Fibroblast of lung (primary cell): ENCODE data around the gene IL20RB. TPM values are rescaled to one million over a fixed set of nuclear protein-coding genes. Genes with fewer than 3 reads are reported as not detected.
A peak's percentile ranks its signal among the peaks of the same experiment; 100 is the strongest.

Experiments
- DNase-seq, 2 donors: peaks; one replicate each; pipeline versions ENCODE4 v3.0.0 to v3.0.0-alpha.2; 2010; ENCODE audit warnings: low read depth in 2 of 2
- H2AFZ ChIP-seq: 2 replicates; pipeline ENCODE4 v1.5.1; 2012; ENCODE audit warnings: low read length, control low read depth, inconsistent platforms
- H3K27ac ChIP-seq: 2 replicates; pipeline ENCODE4 v1.5.1; 2011; ENCODE audit warnings: low read length, control low read depth; ENCODE audit not compliant: insufficient read depth
- H3K27me3 ChIP-seq: 2 replicates; pipeline ENCODE4 v1.5.1; 2011; ENCODE audit warnings: mild to moderate bottlenecking, low read length; ENCODE audit not compliant: control insufficient read depth, insufficient read depth
- H3K36me3 ChIP-seq: 2 replicates; pipeline ENCODE4 v1.5.1; 2011; ENCODE audit warnings: low read length; ENCODE audit not compliant: control insufficient read depth, insufficient read depth
- H3K4me1 ChIP-seq: 2 replicates; pipeline ENCODE4 v1.5.1; 2011; ENCODE audit warnings: low read length; ENCODE audit not compliant: control insufficient read depth, insufficient read depth; ENCODE audit errors: extremely low read depth
- H3K4me2 ChIP-seq: 2 replicates; pipeline ENCODE4 v1.5.1; 2011; ENCODE audit warnings: low read length, control low read depth; ENCODE audit not compliant: insufficient read depth; ENCODE audit errors: extremely low read depth
- H3K4me3 ChIP-seq, 4 experiments: fragments of 200-600 bp in 1 of 4; sonication (generic) in 1 of 4; replicated peaks in 1 of 4; 2 replicates each; pipeline ENCODE4 v1.5.1; 2011 to 2016; ENCODE audit warnings: low read length in 4 of 4, low read depth in 3 of 4, mild to moderate bottlenecking in 3 of 4, control low read depth in 2 of 4, inconsistent platforms in 1 of 4, mixed read lengths in 1 of 4; ENCODE audit not compliant: insufficient read depth in 1 of 4; ENCODE audit errors: control extremely low read depth in 1 of 4
- H3K79me2 ChIP-seq: 2 replicates; pipeline ENCODE4 v1.5.1; 2012; ENCODE audit warnings: mild to moderate bottlenecking, low read length, inconsistent platforms; ENCODE audit not compliant: control insufficient read depth, insufficient read depth
- H3K9ac ChIP-seq: 2 replicates; pipeline ENCODE4 v1.5.1; 2011; ENCODE audit warnings: mild to moderate bottlenecking, low read length, control low read depth; ENCODE audit not compliant: insufficient read depth
- H3K9me3 ChIP-seq: 2 replicates; pipeline ENCODE4 v1.5.1; 2012; ENCODE audit warnings: low read depth, low read length; ENCODE audit not compliant: control insufficient read depth, insufficient read depth
- H4K20me1 ChIP-seq: 2 replicates; pipeline ENCODE4 v1.5.1; 2011; ENCODE audit warnings: low read length; ENCODE audit not compliant: control insufficient read depth, insufficient read depth; ENCODE audit errors: extremely low read depth
- EZH2 ChIP-seq: IDR thresholded peaks from 2 replicates; pipeline ENCODE4 v1.5.1; 2012; ENCODE audit warnings: low read length, control low read depth, mild to moderate bottlenecking; ENCODE audit errors: missing control alignments
- polyA plus RNA-seq, 2 donors: library from polyadenylated mRNA; depleted of rRNA in 1 of 2; stranded (reverse) in 1 of 2; unstranded in 1 of 2; fragments of >200 nt; gene quantifications; 2 replicates each; pipeline ENCODE4 v1.2.1, GENCODE V29; 2011 to 2012; ENCODE audit warnings: missing spikeins in 1 of 2
- total RNA-seq: library from RNA; depleted of rRNA; stranded (reverse); fragments of >200 nt; gene quantifications from 2 replicates; pipeline ENCODE4 v1.2.1, GENCODE V29; 2014
- TF ChIP-seq, protein P1 (sequence below), 2 donors: IDR thresholded peaks in 1 of 2; conservative IDR thresholded peaks in 1 of 2; 1 replicate in 1 of 2; 2 replicates in 1 of 2; pipeline ENCODE4 v1.5.1; 2011 to 2012; ENCODE audit warnings: low read length in 2 of 2, control low read depth in 1 of 2, inconsistent platforms in 1 of 2, low read depth in 1 of 2, mild to moderate bottlenecking in 1 of 2

Gene IL20RB
- total and polyA plus RNA-seq, 2 donors (not counting 1 experiment from before 2014, with no cell fraction given) = 1.9 to 3.0 TPM

DNA sequence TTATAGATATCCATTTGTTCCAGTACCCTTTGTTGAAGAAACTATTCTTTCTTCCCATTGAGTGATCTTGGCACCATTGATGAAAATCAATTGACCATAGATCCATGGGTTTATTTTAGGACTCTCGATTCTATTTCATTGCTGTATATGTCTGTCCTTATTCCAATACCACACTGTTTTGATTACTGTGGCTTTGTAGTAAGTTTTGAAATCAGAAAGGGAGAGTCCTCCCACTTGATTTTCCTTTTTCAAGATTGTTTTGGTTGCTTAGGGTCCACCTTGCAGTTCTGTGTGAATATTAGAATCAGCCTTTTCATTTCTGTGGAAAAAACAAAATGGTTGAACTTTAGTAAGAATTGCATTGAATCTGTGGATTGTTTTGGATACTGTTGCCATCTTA, 20.6 kb upstream of the IL20RB start:
- no peaks in the 10 kb centered on the region for H3K4me1 ChIP-seq
- H3K4me3 ChIP-seq = no peak overlapping the region
- H3K27ac ChIP-seq = no peak overlapping the region
- H3K9me3 ChIP-seq = no peaks in the 10 kb centered on the region
- no peak for DNase-seq
- peaks cover 13% of the 10 kb centered on the region for H3K79me2 ChIP-seq
- H3K36me3 ChIP-seq = no peaks in the 10 kb centered on the region
- H4K20me1 ChIP-seq = no peaks in the 10 kb centered on the region
- TF ChIP-seq EZH2 = no peak
- TF ChIP-seq, protein P1, sequence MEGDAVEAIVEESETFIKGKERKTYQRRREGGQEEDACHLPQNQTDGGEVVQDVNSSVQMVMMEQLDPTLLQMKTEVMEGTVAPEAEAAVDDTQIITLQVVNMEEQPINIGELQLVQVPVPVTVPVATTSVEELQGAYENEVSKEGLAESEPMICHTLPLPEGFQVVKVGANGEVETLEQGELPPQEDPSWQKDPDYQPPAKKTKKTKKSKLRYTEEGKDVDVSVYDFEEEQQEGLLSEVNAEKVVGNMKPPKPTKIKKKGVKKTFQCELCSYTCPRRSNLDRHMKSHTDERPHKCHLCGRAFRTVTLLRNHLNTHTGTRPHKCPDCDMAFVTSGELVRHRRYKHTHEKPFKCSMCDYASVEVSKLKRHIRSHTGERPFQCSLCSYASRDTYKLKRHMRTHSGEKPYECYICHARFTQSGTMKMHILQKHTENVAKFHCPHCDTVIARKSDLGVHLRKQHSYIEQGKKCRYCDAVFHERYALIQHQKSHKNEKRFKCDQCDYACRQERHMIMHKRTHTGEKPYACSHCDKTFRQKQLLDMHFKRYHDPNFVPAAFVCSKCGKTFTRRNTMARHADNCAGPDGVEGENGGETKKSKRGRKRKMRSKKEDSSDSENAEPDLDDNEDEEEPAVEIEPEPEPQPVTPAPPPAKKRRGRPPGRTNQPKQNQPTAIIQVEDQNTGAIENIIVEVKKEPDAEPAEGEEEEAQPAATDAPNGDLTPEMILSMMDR (conservative IDR thresholded peaks at IDR 0.05 in 1 of 2, IDR thresholded peaks at IDR 0.05 in 1 of 2; ENCODE audit: low read depth in 1 of 2, low read length in 2 of 2) = no peak
- H3K9ac ChIP-seq = no peak overlapping the region
- H3K27me3 ChIP-seq = no peaks in the 10 kb centered on the region
- no peak overlapping the region for H3K4me2 ChIP-seq
- H2AFZ ChIP-seq = no peak overlapping the region

DNA sequence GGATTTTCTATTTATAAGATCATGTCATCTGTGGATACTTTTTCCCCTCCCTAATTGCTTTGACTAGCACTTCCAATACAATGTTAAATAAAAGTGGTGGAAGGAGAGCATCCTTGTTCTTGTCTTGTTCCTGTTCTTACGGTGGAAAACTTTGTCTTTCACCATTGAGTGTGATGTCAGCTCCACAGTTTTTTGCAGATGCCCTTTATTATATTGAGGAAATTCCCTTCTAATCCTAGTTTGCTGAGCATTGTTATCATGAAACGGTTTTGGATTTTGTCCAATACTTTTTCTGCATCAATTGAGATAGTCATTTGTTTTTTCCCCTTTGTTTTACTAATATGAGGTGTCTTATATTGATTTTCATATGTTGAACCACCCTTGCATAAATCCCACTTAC, 19.9 kb upstream of the IL20RB start:
- H3K9ac ChIP-seq = no peak overlapping the region

DNA sequence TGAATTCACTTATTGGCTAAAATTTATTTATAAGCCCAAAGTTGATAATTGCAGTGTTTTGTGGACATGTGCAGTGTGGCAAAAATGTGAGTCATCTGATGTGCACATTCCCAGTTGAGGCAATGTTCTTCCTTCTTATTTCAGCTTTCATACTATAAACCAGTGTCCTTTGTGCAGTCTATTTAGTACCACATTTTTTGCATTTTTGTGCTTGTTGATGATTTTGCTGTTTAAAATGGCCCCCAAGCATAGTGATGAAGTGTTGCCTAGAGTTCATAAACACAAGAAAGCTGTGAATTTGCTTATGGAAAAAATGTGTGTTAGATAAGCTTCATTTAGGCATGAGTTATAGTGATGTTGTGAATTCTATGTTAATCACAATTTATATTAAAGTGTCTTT, 19.4 kb upstream of the IL20RB start:
- no peak overlapping the region for H3K4me3 ChIP-seq
- H3K27me3 ChIP-seq = no peaks in the 10 kb centered on the region
- no peak for TF ChIP-seq EZH2
- TF ChIP-seq, protein P1 (conservative IDR thresholded peaks at IDR 0.05 in 1 of 2, IDR thresholded peaks at IDR 0.05 in 1 of 2; ENCODE audit: low read depth in 1 of 2, low read length in 2 of 2) = no peak
- peaks cover 13% of the 10 kb centered on the region for H3K79me2 ChIP-seq
- H4K20me1 ChIP-seq = peaks cover under 1% of the 10 kb centered on the region
- peaks cover 4% of the 10 kb centered on the region for H3K4me1 ChIP-seq
- no peak overlapping the region for H3K4me2 ChIP-seq
- no peaks in the 10 kb centered on the region for H3K9me3 ChIP-seq
- no peak overlapping the region for H3K27ac ChIP-seq
- no peak overlapping the region for H3K9ac ChIP-seq
- no peak overlapping the region for H2AFZ ChIP-seq
- H3K36me3 ChIP-seq = no peaks in the 10 kb centered on the region
- peak; percentile 47 to 60 for DNase-seq

More for the DNA sequence above, 19.9 kb upstream of the IL20RB start:
- no peak for DNase-seq
- H3K27ac ChIP-seq = no peak overlapping the region
- no peak overlapping the region for H2AFZ ChIP-seq
- H3K4me3 ChIP-seq = no peak overlapping the region
- H4K20me1 ChIP-seq = no peaks in the 10 kb centered on the region
- no peaks in the 10 kb centered on the region for H3K27me3 ChIP-seq
- no peaks in the 10 kb centered on the region for H3K9me3 ChIP-seq
- peaks cover 13% of the 10 kb centered on the region for H3K79me2 ChIP-seq
- no peaks in the 10 kb centered on the region for H3K4me1 ChIP-seq
- no peaks in the 10 kb centered on the region for H3K36me3 ChIP-seq
- H3K4me2 ChIP-seq = no peak overlapping the region
- TF ChIP-seq, protein P1 (conservative IDR thresholded peaks at IDR 0.05 in 1 of 2, IDR thresholded peaks at IDR 0.05 in 1 of 2; ENCODE audit: low read depth in 1 of 2, low read length in 2 of 2) = no peak
- no peak for TF ChIP-seq EZH2
